ENCODE data around the gene MEX3B.

Gene MEX3B

DNA sequence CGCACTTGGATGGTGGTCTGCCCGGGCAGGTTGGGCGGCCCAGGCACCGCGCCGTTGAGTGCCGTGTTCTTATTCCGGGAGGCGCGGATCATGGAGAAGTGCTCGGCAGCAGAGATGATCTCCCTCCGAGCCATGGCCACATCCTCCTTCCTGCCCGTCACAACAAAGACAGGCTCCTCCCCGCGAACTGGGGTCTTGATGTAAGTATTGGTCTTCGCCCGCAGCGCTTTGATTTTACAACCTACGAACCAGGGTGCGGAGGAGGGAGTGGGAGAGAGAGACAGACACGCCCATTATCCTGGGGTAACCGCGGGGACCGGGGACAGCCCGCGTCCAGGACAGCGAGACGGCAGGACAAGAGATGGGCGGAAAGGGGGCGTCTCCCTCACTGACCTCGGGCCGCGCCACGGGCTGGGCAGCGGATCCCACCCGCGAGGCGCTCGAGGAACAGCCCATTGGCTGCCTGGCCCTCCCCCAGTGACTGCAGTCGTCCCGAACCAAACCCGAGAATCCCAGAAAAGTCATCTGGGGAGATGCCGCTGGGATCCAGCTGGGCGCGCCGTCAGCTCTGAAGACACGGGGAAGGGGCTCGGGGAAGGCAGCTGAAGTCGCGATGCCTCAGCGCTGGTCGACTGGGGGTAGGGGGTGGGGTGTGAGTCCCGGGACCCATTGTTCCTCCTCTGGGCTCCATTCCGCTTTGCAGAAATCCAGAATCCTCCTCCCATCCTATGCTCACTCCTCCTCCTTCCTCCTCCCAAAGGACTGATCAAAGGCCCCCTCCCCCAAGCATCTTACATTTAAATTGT lies 1.2 kb downstream of the MEX3B start:
- peak; percentile 41 for DNase-seq (ENCODE audit: low spot score)
- TF ChIP-seq, protein P1, sequence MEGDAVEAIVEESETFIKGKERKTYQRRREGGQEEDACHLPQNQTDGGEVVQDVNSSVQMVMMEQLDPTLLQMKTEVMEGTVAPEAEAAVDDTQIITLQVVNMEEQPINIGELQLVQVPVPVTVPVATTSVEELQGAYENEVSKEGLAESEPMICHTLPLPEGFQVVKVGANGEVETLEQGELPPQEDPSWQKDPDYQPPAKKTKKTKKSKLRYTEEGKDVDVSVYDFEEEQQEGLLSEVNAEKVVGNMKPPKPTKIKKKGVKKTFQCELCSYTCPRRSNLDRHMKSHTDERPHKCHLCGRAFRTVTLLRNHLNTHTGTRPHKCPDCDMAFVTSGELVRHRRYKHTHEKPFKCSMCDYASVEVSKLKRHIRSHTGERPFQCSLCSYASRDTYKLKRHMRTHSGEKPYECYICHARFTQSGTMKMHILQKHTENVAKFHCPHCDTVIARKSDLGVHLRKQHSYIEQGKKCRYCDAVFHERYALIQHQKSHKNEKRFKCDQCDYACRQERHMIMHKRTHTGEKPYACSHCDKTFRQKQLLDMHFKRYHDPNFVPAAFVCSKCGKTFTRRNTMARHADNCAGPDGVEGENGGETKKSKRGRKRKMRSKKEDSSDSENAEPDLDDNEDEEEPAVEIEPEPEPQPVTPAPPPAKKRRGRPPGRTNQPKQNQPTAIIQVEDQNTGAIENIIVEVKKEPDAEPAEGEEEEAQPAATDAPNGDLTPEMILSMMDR (IDR thresholded peaks at IDR 0.05; ENCODE audit: extremely low read depth, insufficient read depth, missing control alignments), result no peak
- in situ Hi-C loops (cut with MboI; ENCODE audit: low pct_unique_long_range_greater_than_20kb, low sequenced_read_pairs, unreplicated experiment), result no loop called here

DNA sequence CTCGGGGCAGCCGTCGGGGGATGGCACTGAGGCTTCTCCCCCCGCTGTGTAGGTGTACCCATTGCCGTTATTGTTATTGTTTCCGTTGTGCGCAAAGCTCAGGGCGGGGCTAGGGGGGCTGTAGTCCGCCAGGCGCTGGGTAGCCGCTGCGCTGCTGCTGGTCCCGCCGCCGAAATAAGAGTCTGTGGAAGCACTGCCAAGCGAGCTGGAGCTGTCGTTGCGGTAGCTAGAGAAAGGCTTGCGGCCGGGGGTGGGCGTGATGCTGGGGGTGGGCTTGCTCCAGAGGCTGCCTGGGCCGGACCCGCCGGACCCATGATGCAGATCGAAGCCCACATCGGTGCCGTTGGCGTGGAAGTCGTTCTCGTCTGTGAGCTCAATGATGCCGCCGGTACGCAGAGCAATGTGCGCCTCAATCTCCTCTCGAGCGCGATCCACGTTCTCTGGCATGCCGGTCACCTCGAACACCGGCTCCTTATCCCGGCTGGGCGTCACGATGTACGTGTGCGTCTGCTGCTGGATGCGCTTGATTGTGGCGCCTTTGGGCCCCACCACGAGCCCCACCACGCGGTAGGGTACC lies 1.9 kb downstream of the MEX3B start:
- peak; percentile 9 for DNase-seq (ENCODE audit: low spot score)
- in situ Hi-C loops (cut with MboI; ENCODE audit: low pct_unique_long_range_greater_than_20kb, low sequenced_read_pairs, unreplicated experiment), result no loop called here
- TF ChIP-seq, protein P1 (IDR thresholded peaks at IDR 0.05; ENCODE audit: extremely low read depth, insufficient read depth, missing control alignments), result no peak

DNA sequence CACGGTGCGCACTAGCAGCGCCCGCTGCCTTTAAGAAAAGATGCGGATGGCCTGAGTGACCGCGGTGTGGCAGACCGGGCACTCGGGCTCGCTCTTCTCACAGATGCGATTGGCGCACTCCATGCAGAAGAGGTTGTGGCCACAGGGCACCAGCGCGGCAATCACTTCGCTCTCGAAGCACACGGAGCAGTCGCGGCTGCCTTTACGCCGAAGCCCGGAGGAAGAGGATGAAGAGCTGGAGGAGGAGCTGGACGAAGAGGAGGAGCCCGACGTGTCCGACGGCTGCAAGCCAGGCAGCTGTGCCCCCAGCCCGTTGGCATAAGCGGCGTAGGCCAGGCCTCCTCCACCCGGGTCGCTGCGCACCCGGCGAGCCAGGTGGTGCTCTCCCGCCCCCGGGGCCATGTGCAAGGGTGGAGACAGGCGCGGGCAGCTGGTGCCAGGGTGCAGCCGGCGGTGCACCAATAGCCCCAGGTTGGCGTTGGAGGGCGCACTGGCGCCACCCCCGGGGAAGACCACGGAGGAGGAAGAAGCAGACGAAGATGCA lies 2.6 kb downstream of the MEX3B start:
- DNase-seq (ENCODE audit: low spot score), result peak; percentile 6
- in situ Hi-C loops (cut with MboI; ENCODE audit: low pct_unique_long_range_greater_than_20kb, low sequenced_read_pairs, unreplicated experiment), result no loop called here

DNA sequence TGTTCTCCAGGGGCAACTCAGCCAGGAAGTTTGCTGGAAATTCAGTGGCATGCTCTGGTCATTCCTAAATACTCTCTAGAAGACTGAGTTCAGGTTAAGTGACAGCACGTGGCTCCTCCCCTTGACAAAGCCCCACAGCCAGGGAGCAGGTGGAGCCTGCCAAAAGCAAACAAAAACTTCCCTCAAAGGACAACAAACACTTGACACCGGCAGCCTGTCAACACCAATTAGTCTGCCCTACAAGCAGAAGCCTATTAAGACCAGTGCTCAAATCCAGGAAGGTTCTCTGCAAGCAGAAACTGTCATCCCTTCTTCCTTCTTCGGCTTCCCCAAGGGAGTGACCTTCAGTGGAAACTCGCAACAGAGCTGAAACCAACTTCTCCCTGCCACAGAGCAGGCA lies 5.0 kb downstream of the MEX3B start:
- TF ChIP-seq, protein P1 (IDR thresholded peaks at IDR 0.05; ENCODE audit: extremely low read depth, insufficient read depth, missing control alignments), result no peak
- peak; percentile 8 for DNase-seq (ENCODE audit: low spot score)
- in situ Hi-C loops (cut with MboI; ENCODE audit: low pct_unique_long_range_greater_than_20kb, low sequenced_read_pairs, unreplicated experiment), result no loop called here

More for the DNA sequence above, 2.6 kb downstream of the MEX3B start:
- TF ChIP-seq, protein P1 (IDR thresholded peaks at IDR 0.05; ENCODE audit: extremely low read depth, insufficient read depth, missing control alignments), result no peak

DNA sequence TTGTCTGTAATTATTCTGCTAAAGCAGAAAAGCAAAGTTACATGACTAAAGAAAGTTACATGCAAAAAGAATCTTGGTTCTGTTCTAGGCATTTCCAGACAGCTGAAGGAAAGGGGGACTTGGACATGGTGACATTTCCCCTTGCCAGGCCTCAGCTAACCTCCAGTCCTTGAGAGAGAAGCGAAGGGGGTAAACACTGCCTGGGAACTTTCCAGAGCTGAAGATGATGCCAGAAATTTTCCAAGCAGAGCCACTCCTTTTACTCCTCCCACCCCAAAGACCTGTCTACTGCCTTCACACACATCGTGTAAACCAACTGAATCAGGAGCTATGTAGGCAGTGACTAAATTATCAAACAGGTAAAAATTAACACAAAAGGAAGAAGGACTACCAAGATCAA lies 5.4 kb downstream of the MEX3B start:
- in situ Hi-C loops (cut with MboI; ENCODE audit: low pct_unique_long_range_greater_than_20kb, low sequenced_read_pairs, unreplicated experiment), result no loop called here
- no peak for DNase-seq (ENCODE audit: low spot score)

DNA sequence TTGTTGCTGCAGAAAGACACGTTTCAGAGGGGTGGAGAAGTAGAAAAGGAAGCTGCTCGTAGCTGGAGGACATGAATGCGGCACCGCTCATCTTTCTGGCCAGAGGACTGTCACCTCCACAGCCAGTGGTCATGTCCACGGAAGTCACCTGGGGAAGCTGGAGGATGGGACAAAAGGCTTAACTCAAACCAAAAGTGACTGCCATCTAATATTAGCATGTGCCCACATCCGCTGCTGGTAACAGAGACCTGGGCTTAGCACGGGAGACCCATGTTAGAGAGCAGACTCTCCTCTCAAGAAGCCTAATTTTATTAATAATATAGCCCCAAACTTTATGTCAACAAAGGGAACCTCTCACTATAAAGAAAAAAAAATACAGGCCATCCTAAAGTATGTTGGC lies 5.9 kb downstream of the MEX3B start:
- in situ Hi-C loops (cut with MboI; ENCODE audit: low pct_unique_long_range_greater_than_20kb, low sequenced_read_pairs, unreplicated experiment), result no loop called here
- no peak for DNase-seq (ENCODE audit: low spot score)
- TF ChIP-seq, protein P1 (IDR thresholded peaks at IDR 0.05; ENCODE audit: extremely low read depth, insufficient read depth, missing control alignments), result no peak

More for the DNA sequence above, 5.4 kb downstream of the MEX3B start:
- TF ChIP-seq, protein P1 (IDR thresholded peaks at IDR 0.05; ENCODE audit: extremely low read depth, insufficient read depth, missing control alignments), result no peak
